GM12892 (cell line): Measurements from ENCODE around the gene NR2F6.

Experiments
- POLR2A ChIP-seq: IDR thresholded peaks from 2 replicates; pipeline ENCODE4 v1.6.1; 2011; ENCODE audit warnings: low read depth, low read length, control low read depth
- POLR2AphosphoS5 ChIP-seq: IDR thresholded peaks from 2 replicates; pipeline ENCODE4 v1.6.1; 2011; ENCODE audit warnings: low read depth, low read length, control low read depth

GRCh38 chr19:17237747-17238706, 7.7 kb downstream of the NR2F6 start:
- TF ChIP-seq POLR2A (no peak), POLR2AphosphoS5 (no peak)
